ENCODE results near the gene PTPN13. TPM values are rescaled to one million over a fixed set of nuclear protein-coding genes. Genes with fewer than 3 reads are reported as not detected.

Gene PTPN13
- total RNA-seq, 1 donor from 2014 or later, result 41.3 TPM

DNA sequence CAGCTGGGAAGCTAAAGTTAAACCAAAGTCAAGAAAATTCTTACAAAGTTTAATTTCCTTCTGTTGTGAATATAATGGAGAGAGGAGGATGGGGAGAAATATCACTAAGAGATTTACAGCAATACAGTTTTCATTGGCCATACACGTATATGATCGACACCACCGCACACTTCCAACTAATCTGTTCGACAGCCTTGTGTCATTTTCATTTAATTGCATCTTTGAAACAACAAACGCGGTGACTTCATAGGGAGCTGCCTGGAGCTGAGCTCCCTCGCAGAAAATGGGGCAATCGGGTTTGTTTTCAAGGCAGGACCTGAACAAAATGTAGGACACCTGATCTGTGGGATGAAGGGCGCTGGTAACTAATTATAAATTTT, 1.3 kb downstream of the PTPN13 start:
- no peaks in the 10 kb centered on the region for H3K27me3 ChIP-seq (ENCODE audit: control insufficient read depth, insufficient read depth, low read length)
- H3K36me3 ChIP-seq (ENCODE audit: control insufficient read depth, insufficient read depth, low read length), result no peaks in the 10 kb centered on the region
- DNase-seq (ENCODE audit: low read depth) (peak; percentile 55), FAIRE-seq (no peak)
- no peak for TF ChIP-seq CTCF (IDR thresholded peaks at IDR 0.05; ENCODE audit: insufficient read depth, low read length, severe bottlenecking)
- peak overlapping the region; percentile 76 for H3K4me3 ChIP-seq (ENCODE audit: low read depth, low read length)

GRCh38 chr4:86596807-86597206, 2.7 kb downstream of the PTPN13 start:
- Histone ChIP-seq H3K4me3 (ENCODE audit: low read depth, low read length) (peak overlapping the region; percentile 76), H3K36me3 (ENCODE audit: control insufficient read depth, insufficient read depth, low read length) (no peaks in the 10 kb centered on the region), H3K27me3 (ENCODE audit: control insufficient read depth, insufficient read depth, low read length) (no peaks in the 10 kb centered on the region)
- FAIRE-seq (no peak), DNase-seq (ENCODE audit: low read depth) (peak; percentile 38)
- TF ChIP-seq CTCF (IDR thresholded peaks at IDR 0.05; ENCODE audit: insufficient read depth, low read length, severe bottlenecking), result no peak

DNA sequence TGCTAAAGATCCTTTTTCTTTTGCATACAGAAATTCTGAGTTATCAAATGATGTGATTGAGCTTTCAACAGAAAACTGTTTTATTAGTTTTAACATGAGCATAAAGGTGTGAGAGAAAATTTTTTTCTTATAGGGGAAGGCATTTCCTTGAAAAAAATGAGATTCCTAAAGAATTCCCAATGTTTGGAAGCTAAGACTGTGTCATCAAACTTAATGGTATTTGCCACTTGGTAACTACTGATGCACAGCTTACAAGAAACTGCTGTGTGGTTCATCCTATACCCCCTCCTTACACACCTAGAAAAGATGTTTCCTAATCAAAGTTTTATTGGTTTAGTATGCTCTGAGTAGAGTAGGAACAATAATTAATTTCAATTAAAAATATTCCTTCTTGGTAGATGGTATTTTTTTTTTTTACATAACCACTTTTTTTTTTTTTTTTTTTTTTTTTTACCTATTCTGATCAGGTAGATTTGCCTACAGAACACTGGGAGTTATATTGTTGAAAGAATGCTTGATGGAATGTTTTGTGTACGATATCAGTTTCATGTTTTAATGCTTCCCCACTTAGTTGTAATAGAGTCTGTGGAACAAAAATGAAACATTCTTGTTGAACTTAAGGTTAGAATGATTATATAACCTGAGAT, 6.0 kb downstream of the PTPN13 start:
- no peak for DNase-seq (ENCODE audit: low read depth)
- Histone ChIP-seq H3K27me3 (ENCODE audit: control insufficient read depth, insufficient read depth, low read length) (no peaks in the 10 kb centered on the region), H3K36me3 (ENCODE audit: control insufficient read depth, insufficient read depth, low read length) (no peaks in the 10 kb centered on the region), H3K4me3 (ENCODE audit: low read depth, low read length) (no peak overlapping the region)
- TF ChIP-seq CTCF (IDR thresholded peaks at IDR 0.05; ENCODE audit: insufficient read depth, low read length, severe bottlenecking), result no peak
- FAIRE-seq, result no peak

GRCh38 chr4:86603311-86603885, 9.3 kb downstream of the PTPN13 start:
- no peak for TF ChIP-seq CTCF (IDR thresholded peaks at IDR 0.05; ENCODE audit: insufficient read depth, low read length, severe bottlenecking)
- Histone ChIP-seq H3K36me3 (ENCODE audit: control insufficient read depth, insufficient read depth, low read length) (peaks cover 2% of the 10 kb centered on the region), H3K4me3 (ENCODE audit: low read depth, low read length) (no peak overlapping the region), H3K27me3 (ENCODE audit: control insufficient read depth, insufficient read depth, low read length) (no peaks in the 10 kb centered on the region)
- DNase-seq (ENCODE audit: low read depth) (no peak), FAIRE-seq (no peak)

- FAIRE-seq, result no peak
- no peak overlapping the region for H3K4me3 ChIP-seq (ENCODE audit: low read depth, low read length)
- H3K27me3 ChIP-seq (ENCODE audit: control insufficient read depth, insufficient read depth, low read length), result no peaks in the 10 kb centered on the region
- DNase-seq (ENCODE audit: low read depth), result no peak
- TF ChIP-seq CTCF (IDR thresholded peaks at IDR 0.05; ENCODE audit: insufficient read depth, low read length, severe bottlenecking), result no peak
- peaks cover 2% of the 10 kb centered on the region for H3K36me3 ChIP-seq (ENCODE audit: control insufficient read depth, insufficient read depth, low read length)
Measured at GRCh38 chr4:86606809-86607208, 12.7 kb downstream of the PTPN13 start.

Measured in bronchial epithelial cell (primary cell).